Activated CD4-positive, alpha-beta T cell treated with anti-CD3 and anti-CD28 coated beads, Interleukin-2, amount 50 U/mL, for 1 hour (primary cell): ENCODE data around the gene IMMT.

Experiments used
- DNase-seq: peaks from one replicate; pipeline ENCODE4 v3.0.0-alpha.2; 2020

Gene IMMT

DNA sequence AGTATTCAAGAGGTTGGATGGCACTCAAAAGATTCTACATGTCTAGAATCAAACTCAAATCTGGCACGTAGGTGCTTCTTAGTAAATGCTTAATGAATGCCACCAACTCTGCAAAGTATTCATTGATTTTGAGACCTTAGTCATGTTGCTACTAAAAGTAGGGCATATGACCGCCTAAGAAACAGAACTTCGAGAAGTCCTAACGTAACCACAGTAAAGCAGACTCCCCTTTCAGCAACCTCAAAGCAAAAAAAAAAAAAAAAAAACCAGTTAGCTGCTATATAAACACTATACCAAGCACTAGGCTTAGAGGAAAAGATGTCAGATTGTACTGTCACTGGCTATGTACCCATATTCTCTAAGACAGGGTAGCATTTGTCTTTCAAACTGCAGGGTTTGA lies 55.3 kb downstream of the IMMT start:
- no peak for DNase-seq

GRCh38 chr2:86138736-86139625 lies 56.3 kb downstream of the IMMT start:
- no peak for DNase-seq

- DNase-seq: no peak
Measured at GRCh38 chr2:86136141-86136540, 59.1 kb downstream of the IMMT start.

DNA sequence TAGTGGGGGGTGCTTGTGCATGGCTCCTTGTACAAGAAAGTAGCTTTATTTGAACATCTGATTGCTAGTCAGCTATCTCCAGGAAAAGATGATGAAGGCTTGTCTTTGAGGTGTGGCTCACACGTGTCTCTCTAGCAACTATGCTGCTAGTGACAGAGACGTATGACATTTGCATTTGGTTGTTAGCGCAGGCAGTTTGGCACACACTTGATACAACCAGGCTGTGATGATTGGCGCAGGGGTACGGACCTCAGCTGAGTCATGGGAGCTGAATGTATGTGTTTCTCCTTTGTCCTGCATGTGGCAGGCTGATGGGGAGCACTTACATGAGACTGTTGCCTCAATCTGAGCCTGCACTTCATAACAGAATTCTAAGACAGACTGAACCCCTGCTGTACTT lies 59.6 kb downstream of the IMMT start:
- no peak for DNase-seq

DNA sequence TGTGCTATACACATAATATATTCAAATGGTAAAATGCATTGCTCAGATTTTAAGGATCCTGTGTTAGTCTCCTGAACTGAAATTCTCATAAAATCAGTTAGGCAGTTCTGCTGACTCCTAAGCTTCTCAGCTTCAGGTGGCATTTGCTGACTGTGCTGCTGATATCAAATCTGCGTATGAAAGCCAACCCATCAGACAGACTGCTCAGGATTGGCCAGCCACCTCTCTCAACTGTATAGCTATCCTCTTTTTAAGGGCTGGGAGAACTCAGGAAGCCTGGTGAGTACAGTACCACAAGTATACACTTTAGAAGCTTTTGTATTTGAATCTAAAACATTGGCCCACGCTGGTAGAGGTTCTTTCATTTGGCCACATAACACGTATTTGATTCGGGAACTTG lies 60.6 kb downstream of the IMMT start:
- no peak for DNase-seq

GRCh38 chr2:86124683-86125082 lies 70.6 kb downstream of the IMMT start:
- DNase-seq: no peak

GRCh38 chr2:86123328-86123925 lies 71.8 kb downstream of the IMMT start:
- DNase-seq: no peak

- no peak for DNase-seq
Measured at GRCh38 chr2:86118130-86118529, 77.1 kb downstream of the IMMT start.

- no peak for DNase-seq
Measured at GRCh38 chr2:86107031-86107430, 88.2 kb downstream of the IMMT start.

GRCh38 chr2:86105969-86106945 lies 89.0 kb downstream of the IMMT start, which contains the start of gene PTCD3:
Gene PTCD3, plus strand, starts transcription at chr2:86106235. Its CDS starts 13 bp downstream, at chr2:86106248.
- peak; percentile 92 for DNase-seq

DNA sequence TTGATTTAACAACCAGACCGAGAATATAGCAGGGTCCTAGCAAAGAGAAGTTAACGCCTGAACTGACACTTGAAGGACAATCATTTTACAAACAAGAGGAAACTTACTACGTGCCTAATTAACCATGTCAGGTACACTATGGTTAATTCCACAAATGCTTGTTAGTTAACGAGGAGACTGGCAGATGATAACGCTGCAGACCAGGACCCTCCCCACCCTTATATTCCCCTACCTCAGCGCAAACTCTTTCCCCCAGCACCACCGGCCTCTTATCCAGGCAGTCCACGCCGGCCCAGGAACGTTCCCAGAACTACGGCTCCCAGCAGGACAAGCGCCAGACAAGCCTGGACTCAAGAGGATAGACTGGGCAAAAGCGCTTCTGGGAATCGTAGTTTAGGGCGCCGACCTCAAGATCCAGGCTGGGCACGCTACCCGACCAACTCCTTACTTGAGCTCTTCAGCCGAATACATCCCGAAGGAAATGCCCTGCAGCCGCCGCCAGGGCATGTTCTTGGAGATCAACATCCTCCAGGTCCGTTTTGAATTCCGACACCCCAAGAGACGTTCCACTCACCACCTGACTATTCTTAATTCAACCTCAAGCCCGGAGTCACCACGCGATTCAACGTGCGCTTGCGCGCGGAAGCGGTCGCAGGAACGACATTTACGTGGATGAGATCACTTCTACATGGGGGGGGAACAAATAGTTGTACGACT lies 89.9 kb downstream of the IMMT start, which contains the start of gene POLR1A:
TSS of gene POLR1A (minus strand) at position 635 of the 717 bp plus-strand sequence. CDS start at position 525, 110 bp downstream.
- peak; percentile 72 for DNase-seq

GRCh38 chr2:86102157-86102556 lies 93.1 kb downstream of the IMMT start:
- no peak for DNase-seq

DNA sequence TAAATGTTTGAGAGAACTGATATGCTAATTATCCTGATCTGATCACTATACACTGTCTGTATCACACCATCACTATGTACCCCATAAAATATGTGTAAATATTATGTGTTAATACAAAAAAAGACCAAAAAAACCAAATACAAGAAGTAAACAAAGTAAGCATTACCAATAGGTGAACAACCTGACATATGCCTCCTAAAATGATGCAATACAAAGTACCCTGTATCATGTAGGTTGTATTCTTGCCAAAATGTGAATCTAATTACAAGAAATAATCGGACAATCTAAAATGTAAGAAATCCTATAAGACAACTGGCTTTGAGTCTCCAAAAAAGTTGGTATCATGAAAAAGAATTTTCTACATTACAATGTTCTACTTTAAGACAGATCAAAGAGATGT lies 97.3 kb downstream of the IMMT start:
- no peak for DNase-seq

- DNase-seq: no peak
Measured at GRCh38 chr2:86097114-86097896, 98.0 kb downstream of the IMMT start.

- DNase-seq: no peak
Measured at GRCh38 chr2:86094229-86094628, 101.0 kb downstream of the IMMT start.
